ENCODE data around the gene SLC25A41.
A peak's percentile ranks its signal among the peaks of the same experiment; 100 is the strongest.
"Not testable (repeated sequence)": the region's sequence is repeated elsewhere in the genome, so short reads cannot be mapped to it uniquely, and the experiment has no call there.

SLC25A41 gene

GRCh38 chr19:6459262-6460098 lies 25.9 kb upstream of the SLC25A41 start, which contains the start of gene SLC25A23:
SLC25A23 (minus strand) TSS chr19:6459792; CDS start chr19:6459628, 164 bp downstream.
- no peak for FAIRE-seq

GRCh38 chr19:6458695-6459261 lies 25.2 kb upstream of the SLC25A41 start:
- no peak for FAIRE-seq

GRCh38 chr19:6457958-6458694 lies 24.6 kb upstream of the SLC25A41 start:
- no peak for FAIRE-seq

GRCh38 chr19:6455924-6456323 lies 22.4 kb upstream of the SLC25A41 start:
- FAIRE-seq: no peak

GRCh38 chr19:6453951-6454565 lies 20.5 kb upstream of the SLC25A41 start:
- FAIRE-seq: no peak

GRCh38 chr19:6452899-6453298 lies 19.3 kb upstream of the SLC25A41 start:
- FAIRE-seq: no peak

- FAIRE-seq: no peak
These were observed 18.7 kb upstream of the SLC25A41 start for GRCh38 chr19:6452223-6452614.

- no peak for FAIRE-seq
These were observed 18.1 kb upstream of the SLC25A41 start for GRCh38 chr19:6451583-6452222.

GRCh38 chr19:6450166-6450565 lies 16.6 kb upstream of the SLC25A41 start:
- no peak for FAIRE-seq

- FAIRE-seq: no peak
These were observed 14.5 kb upstream of the SLC25A41 start for GRCh38 chr19:6448045-6448444.

- no peak for FAIRE-seq
These were observed 12.9 kb upstream of the SLC25A41 start for GRCh38 chr19:6446452-6446851.

GRCh38 chr19:6443986-6444385 lies 10.4 kb upstream of the SLC25A41 start:
- FAIRE-seq: no peak

- no peak for FAIRE-seq
These were observed 8.6 kb upstream of the SLC25A41 start for GRCh38 chr19:6442087-6442688.

GRCh38 chr19:6440905-6441304 lies 7.3 kb upstream of the SLC25A41 start:
- no peak for FAIRE-seq

GRCh38 chr19:6439743-6440142 lies 6.2 kb upstream of the SLC25A41 start:
- peak; percentile 18 for FAIRE-seq

- no peak for FAIRE-seq
These were observed 398 bp downstream of the SLC25A41 start for GRCh38 chr19:6433165-6433564.

GRCh38 chr19:6431891-6432290 lies 1.7 kb downstream of the SLC25A41 start:
- no peak for FAIRE-seq

GRCh38 chr19:6429419-6430221 lies 3.9 kb downstream of the SLC25A41 start:
- FAIRE-seq: no peak

GRCh38 chr19:6428692-6429418 lies 4.7 kb downstream of the SLC25A41 start:
- FAIRE-seq: not testable (repeated sequence)

GRCh38 chr19:6427131-6427530 lies 6.4 kb downstream of the SLC25A41 start:
- no peak for FAIRE-seq

All from endometrium (tissue), 2 donors.